Inflammatory macrophage treated with lipopolysaccharide for 4 hours (primary cell): ENCODE data around the gene PRAC1.

Source experiments
- DNase-seq: peaks from one replicate; pipeline ENCODE4 v3.0.0-alpha.2; 2020

PRAC1 gene

DNA sequence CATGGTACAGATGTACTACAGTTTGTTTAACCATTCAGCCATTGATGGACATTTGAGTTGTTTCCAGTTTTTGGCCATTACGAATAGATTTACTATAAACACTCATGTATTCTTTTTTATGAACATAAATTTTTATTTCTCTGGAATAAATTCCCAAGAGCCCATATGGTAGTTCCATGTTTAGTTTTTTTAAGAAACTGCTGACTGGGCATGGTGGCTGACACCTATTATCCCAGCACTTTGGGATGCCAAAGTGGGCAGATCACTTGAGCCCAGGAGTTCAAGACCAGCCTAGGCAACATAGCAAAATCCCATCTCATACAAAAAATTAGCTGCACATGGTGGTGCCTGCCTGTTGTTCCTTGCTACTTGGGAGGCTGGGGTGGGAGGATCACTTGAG lies 30.3 kb downstream of the PRAC1 start:
- no peak for DNase-seq

DNA sequence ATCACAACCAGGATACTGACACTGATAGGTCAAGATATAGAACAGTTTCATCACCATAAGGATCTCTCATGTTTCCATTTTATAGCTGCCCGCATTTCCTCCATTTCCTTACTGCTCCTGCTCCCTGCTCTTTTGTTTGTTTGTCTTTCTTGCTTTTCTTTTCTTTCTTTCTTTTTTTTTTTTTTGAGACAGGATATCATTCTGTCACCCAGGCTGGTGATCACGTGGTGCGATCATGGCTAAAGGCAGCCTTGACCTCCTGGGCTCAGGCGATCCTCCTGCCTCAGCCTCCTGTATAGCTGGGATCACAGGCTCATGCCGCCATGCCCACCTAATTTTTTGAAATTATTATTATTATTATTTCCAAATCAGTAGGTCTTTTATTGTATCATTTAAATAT lies 31.7 kb downstream of the PRAC1 start:
- no peak for DNase-seq

DNA sequence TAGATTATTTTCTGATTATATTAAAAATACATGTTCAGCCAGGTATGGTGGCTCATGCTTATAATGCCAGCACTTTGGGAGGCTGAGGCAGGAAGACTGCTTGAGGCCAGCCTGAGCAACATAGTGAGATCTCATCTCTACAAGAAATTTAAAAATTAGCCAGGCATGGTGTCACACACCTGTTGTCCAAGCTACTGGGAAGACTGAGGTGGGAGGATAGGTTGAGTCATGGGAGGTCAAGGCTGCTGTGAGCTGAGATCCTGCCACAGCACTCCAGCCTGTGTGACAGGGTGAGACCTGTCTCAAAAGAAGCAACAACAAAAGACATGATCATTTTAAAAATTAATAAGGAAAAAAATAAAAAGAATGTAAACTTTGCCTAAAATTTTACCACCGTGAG lies 40.7 kb downstream of the PRAC1 start:
- DNase-seq: no peak

DNA sequence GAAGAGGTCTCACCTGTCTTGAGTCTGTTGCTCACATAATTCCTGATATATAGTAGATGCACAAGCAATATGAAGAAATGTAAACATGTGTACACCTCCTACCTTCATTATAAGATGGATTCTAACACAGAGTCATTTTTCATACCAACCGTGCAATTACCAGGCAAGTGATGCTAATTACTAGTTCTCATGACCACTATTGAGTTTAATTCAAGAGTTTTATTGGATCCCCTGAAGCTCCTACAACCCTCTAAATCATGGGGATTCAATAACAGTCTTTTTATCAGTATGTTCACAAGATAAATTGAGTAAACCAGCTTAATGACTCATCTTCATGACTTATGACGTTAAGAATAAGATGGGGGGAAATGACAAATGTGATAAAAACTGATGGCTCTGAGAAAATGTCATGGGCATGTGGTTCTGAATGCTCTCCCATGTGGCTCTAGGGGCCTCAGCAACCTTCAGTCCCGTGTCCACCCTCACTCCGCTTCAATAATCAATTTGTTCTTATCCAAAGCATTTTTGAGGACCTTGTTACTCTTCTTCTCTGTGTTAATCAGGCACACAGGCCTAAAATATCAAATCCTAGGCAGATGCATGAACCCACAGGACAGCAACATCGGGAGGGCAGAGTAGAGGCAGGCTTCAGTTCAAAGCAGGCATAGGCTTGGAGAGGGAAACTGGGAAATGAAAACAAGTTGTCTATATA lies 42.8 kb downstream of the PRAC1 start:
- no peak for DNase-seq

DNA sequence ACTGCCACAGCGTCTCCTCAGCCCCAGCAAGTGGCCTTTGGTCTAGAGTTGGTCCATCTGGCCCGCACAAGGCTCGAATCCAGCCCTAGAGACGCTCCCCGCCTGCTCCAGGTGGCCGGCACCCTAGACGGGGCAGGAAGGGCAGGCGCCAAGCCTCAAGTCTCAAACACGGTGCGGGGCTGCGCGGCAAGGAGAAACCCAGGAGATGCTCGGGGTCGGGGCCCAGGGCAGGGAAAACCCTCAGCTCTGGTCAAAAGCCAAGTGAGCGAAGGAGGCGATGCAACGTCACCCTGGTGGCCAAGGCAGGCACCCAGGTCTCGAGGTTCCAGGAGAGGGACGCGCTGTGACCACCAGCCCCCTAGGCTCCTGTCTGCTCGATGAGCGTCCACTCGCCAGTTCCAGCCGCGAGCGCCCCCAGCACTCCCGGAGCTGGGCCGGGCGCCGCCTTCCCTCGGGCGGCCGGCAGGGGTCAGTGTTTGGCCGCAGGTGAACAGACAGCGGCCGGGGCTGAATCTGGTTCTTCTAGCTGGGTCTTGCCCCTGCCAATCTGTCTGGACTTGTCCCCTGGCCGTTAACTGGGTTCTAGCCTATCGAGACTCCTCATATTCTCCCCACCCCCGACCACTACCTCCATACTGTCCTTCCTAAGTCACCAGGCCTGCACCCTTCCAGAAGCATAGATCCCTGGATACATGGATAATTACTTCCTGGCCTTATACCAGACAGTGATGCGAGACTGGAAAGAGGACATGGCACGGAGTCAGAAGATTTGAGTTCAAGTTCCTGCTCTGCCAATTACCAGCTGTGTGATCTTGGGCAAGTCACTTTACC lies 44.0 kb downstream of the PRAC1 start:
- DNase-seq: peak; percentile 44

DNA sequence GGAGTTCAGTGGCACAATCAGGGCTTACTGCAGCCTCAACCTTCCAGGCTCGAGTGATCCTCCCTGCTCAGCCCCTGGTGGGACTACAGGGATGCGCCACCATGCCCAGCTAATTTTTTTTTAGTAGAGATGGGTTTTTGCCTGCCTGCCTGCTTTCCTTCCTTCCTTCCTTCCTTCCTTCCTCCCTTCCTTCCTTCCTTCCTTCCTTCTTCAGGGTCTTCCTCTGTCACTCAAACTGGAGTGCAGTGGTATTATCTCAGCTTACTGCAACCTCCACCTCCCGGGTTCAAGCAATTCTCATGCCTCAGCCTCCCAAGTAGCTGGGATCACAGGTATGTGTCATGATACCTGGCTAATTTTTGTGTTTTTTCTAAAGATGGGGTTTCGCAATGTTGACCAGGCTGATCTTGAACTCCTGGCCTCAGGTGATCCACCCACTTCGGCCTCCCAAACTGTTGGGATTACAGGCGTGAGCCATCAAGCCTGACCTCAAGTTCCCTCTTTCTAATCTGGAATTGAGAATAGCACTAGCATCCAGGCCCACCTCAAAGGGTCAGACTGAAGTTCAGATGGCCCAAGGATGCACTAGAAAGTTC lies 45.3 kb downstream of the PRAC1 start:
- no peak for DNase-seq

DNA sequence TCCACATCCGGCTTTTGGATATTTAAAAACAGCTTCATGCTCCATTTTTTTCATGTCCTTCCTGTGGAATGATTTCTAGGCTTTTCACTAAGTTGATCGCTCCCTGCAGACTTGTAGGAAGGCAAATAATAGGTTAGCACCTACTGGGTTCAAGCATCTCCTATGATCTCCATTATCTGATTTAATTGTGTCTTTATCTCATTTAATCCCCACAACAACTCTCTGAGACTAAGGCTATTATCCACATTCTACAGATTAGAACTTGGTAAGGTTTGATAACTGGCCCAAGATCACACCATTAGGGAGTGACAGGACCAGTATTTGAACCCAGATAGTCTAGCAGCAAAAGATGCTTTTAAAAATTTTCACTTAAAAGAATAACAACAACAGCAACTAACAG lies 50.0 kb downstream of the PRAC1 start:
- no peak for DNase-seq
